Neural cell (in vitro differentiated cells): ENCODE data around the gene CRNKL1.

Experiments used
- RAD21 ChIP-seq: fragments of 450-650 bp; conservative IDR thresholded peaks from 2 replicates; pipeline ENCODE4 v1.6.1; 2014; ENCODE audit warnings: antibody characterized with exemption, mild to moderate bottlenecking, moderate library complexity
- TAF1 ChIP-seq: IDR thresholded peaks from 2 replicates; pipeline ENCODE4 v1.6.1; 2012; ENCODE audit warnings: low read depth

GRCh38 chr20:20017844-20018185 lies 34.5 kb downstream of the CRNKL1 start:
- TF ChIP-seq RAD21 (no peak), TAF1 (no peak)
